Activated T-helper 1 cell treated with anti-CD3 and anti-CD28 coated beads, Interleukin-2, amount 50 U/mL, for 16 hours (primary cell): ENCODE data around the gene NARF.
"Not testable (repeated sequence)": the region's sequence is repeated elsewhere in the genome, so short reads cannot be mapped to it uniquely, and the experiment has no call there.

Source experiments
- DNase-seq, 2 donors: peaks; one replicate each; pipeline ENCODE4 v3.0.0-alpha.2; 2020; ENCODE audit warnings: low read depth in 1 of 2, low spot score in 1 of 2

NARF gene

DNA sequence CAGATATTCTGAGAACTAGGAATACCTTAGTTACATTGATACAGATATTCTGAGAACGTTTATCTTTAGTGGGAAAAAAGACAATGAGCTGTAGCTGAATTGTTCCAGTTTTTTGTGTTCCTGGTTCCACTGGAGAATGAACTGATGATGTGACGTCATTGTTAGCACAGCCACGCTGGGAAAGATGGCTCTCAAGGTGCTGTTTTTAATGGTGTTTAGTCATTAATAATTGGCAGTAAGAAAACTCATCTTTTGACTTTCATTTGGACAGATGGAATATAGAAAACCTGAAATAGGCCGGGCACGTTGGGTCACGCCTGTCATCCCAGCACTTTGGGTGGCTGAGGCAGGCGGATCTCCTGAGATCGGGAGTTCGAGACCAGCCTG, 71.4 kb downstream of the NARF start:
- no peak for DNase-seq

- no peak for DNase-seq
Measured at GRCh38 chr17:82531431-82531881, 72.9 kb downstream of the NARF start.

DNA sequence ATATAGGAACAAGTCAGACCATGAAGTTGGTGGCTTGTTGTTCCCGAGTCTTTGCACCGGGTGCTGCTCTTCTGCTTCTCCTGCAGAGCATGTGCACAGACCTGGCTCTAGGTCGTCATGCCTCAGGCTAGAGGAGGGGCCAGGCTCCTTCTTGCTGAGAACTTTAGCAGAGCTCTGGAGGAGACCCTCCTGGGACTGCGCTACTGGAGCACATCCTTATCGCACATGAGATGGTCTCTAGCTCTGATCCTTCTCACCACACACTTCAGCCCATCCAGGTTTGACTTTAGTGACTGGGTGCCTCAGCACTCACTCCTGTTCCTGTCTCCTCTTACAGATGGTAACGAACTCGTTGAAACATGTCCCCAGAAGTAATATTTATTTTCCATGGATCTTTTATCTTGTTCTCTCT, 75.9 kb downstream of the NARF start:
- DNase-seq, result no peak

- DNase-seq, result no peak
Measured at GRCh38 chr17:82536512-82537201, 78.1 kb downstream of the NARF start.

GRCh38 chr17:82537228-82537627, 78.7 kb downstream of the NARF start:
- DNase-seq, result not testable (repeated sequence)

DNA sequence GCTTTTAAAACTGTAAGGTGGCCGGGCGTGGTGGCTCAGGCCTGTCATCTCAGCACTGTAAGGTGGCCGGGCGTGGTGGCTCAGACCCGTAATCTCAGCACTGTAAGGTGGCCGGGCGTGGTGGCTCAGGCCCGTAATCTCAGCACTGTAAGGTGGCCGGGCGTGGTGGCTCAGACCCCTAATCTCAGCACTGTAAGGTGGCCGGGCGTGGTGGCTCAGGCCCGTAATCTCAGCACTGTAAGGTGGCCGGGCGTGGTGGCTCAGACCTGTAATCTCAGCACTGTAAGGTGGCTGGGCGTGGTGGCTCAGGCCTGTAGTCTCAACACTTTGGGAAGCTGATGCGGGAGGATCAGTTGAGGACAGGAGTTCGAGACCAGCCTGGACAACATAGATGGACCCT, 80.5 kb downstream of the NARF start:
- DNase-seq, result not testable (repeated sequence)
